Activated CD4-positive, alpha-beta T cell treated with anti-CD3 and anti-CD28 coated beads, Interleukin-10, Interleukin-2, amounts not matched to agents 100 ng/mL and 50 ng/mL, durations not matched to agents 16 hours and 8 hours (primary cell): ENCODE results near the gene DNMBP.
"Not testable (repeated sequence)": the region's sequence is repeated elsewhere in the genome, so short reads cannot be mapped to it uniquely, and the experiment has no call there.

Experiments
- DNase-seq: peaks from one replicate; pipeline ENCODE4 v3.0.0-alpha.2; 2020

Gene DNMBP

DNA sequence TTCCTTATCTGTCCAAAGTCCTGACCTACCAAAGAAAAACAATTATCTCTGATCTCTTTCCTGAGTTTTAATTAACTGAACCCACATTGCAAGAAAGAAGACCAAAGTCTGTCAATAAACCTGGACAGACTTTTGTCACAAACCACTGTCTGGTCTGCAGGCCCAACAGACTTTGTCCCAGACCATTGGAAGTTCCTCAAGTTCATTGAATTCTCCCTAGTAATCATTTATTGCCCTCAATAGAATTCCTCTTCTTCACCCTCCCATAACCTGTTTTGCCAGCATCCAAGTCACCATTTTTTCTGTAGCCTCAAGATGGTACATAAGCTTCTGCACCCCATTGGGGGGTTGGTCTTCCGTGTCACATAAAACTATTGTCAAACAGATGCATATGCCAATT, 3.9 kb upstream of the DNMBP start:
- DNase-seq: no peak

GRCh38 chr10:100011906-100012305, 2.2 kb upstream of the DNMBP start:
- DNase-seq: not testable (repeated sequence)

DNA sequence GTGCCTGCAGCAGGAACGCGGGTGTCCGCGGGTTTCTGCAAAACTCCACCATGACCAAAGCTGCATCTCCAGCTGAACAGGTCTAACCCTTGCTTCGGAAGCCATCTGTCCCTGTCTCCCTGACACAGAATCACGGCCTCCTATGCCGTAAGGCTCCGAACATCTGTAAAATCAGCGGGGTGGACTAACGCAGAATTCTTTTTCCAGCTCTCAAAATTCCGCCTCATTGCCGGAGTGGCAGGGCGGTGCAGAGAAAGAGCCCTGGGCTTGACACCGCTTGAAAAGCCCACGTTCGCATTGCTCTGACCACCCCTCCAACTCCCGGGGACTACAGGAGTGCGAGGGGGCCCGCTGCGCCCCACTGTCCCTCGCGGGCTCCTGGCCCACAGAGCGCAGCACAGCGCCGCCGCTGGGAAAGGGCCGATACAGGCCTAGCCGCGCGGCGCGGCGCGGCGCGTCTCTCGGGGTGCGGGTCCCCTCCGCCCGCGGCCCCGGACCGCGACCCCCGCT, 409 bp downstream of the DNMBP start:
- peak; percentile 3 for DNase-seq

DNA sequence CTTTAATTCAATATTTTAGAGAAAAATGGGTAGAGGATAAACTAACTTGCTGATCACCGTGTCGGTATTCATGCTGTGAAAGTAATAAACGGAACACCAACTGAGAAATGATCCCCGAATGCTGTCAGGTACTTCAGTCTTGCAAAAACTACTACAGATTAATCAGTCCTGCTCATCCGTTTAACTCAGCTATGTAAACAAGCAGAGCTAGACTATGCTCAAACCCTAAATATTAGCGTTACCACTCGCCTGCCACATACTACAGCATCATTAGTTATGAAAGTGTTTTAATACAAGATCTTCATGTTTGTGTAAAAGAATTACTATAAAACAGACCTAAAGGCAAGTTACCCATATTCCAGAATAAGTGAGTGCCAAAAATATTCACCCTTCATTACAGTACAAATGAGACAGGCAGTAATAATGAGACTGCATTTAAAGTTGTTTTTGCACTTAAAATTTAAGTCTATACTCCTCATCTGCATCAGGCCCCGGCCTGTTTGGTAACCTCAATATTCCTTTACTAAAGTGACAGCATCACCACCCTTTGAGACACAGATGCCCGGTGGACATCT, 952 bp downstream of the DNMBP start:
- DNase-seq: no peak

GRCh38 chr10:100008142-100008522, 1.6 kb downstream of the DNMBP start:
- no peak for DNase-seq

GRCh38 chr10:100007231-100008141, 2.3 kb downstream of the DNMBP start:
- DNase-seq: no peak

GRCh38 chr10:100006243-100006886, 3.4 kb downstream of the DNMBP start:
- DNase-seq: peak; percentile 52

DNA sequence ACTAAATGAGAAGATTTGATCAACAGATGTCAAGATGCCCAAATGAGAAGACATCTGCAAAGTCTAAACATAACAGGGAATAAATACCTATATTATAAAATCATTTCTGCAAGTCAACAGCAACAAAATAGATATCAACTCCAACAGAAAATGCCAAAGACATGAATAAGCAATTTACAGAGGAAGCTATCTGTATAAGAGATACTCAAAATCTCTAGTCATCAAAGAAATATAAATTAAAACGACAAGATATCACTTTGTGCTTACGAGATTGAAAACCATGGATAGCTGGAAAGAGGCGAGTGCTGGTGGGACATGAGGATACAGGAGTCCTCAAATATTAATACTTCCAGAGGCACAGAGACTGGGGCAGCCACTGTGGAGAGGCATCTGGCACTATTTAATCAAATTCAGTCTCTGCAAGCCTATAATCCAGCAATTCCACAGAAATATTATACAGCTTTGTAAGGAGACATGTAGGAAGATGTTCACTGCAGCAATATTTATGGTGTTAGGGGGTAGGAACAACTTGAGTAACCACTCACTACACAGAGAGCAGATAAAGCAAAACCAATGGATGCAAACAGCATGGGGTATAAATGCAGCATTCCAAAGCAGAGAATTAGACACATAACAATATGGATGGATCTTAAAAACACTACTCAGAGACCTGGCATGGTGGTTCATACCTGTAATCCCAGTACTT, 4.8 kb downstream of the DNMBP start:
- no peak for DNase-seq

DNA sequence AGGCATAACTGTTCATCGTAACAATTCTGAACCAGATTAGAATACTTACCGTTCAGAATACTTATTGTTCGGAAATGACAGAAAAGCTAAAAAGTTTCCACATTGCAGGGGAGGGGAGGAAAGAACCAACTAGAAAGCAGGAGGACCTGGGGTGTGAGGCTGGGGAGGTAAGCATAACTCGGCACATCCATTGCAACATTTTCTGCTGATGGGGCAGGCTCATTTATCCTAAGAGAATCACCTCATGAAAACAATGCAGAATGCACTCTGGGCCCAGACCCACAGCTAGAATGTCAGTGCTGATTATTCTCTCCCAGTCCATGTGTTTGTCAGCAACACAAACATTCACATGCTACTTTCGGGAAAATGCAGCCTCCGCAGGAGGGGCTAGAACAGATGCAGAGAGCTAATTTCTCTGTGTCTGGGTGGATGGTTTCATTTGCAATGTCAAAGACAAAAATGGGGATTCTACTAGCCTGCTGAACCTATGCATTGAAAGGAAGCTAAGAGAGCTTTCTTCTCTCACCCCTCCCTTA, 9.6 kb downstream of the DNMBP start:
- no peak for DNase-seq

GRCh38 chr10:99999319-100000108, 10.2 kb downstream of the DNMBP start:
- no peak for DNase-seq

- no peak for DNase-seq
Observed at GRCh38 chr10:99998889-99999288, 10.9 kb downstream of the DNMBP start.

GRCh38 chr10:99996671-99997648, 12.8 kb downstream of the DNMBP start:
- no peak for DNase-seq

DNA sequence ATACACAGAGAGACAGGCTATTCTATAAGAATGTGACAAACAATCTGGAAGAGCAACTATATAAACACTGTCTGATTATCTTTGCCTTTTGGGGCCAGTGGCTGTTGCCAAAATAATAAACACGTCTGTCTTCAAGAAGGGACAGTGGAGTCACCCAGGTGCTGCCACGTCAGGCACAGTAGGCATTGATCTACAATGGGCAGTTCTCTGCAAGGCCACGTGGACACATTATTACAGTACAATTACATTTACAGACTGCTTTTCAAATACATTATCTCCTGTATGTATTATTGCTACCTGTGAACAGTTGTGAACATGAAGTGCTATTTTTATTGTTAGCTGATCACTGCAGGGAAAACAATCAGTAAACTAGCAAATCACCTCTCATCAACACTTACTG, 14.0 kb downstream of the DNMBP start:
- no peak for DNase-seq

GRCh38 chr10:99995269-99995668, 14.5 kb downstream of the DNMBP start:
- DNase-seq: no peak

- DNase-seq: no peak
Observed at GRCh38 chr10:99994801-99995200, 14.9 kb downstream of the DNMBP start.

DNA sequence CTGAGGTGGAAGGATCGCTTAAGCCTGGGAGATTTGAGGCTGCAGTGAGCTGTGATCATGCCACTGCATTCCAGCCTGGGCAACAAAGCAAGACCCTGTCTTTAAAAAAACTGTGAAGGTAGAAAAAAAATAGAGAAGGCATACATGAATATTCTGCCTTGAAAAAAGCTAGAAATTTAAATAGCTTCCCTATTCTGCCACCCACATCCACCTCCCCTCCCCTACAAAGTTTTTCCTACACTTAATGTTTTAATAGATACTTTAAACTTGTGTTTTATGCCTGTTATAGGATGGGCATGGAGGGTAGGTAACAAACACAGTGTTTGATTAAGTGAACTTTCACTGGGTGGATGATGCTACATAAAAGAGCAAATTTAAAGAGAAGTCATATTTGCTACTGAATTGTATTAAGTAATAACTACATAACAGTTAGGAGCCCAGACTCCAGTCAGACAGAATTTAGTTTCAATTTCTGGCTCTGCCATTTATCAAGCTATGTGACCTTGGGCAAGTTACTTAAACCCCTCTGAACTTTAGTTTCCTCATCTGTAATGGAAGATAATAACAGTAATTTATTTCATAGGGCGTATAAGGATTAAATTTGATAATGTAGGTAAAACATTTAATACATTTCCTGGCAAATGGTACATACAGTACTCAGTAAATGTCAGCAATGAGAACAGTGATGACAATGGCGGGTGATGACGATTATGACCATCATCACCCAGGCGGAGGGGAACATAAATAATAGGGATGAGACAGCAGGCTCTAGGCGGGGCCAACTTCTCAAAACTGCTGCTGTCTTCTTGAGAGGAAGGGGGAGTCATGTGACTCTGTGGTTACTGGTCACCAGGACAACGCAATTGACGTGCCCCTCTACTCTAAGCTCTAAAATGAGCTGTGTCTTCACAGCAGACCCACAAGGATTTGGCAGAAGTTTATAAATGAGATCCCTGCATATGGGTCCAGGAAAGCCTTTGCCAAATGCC, 15.8 kb downstream of the DNMBP start:
- peak; percentile 56 for DNase-seq

GRCh38 chr10:99985637-99986036, 24.1 kb downstream of the DNMBP start:
- not testable (repeated sequence) for DNase-seq

DNA sequence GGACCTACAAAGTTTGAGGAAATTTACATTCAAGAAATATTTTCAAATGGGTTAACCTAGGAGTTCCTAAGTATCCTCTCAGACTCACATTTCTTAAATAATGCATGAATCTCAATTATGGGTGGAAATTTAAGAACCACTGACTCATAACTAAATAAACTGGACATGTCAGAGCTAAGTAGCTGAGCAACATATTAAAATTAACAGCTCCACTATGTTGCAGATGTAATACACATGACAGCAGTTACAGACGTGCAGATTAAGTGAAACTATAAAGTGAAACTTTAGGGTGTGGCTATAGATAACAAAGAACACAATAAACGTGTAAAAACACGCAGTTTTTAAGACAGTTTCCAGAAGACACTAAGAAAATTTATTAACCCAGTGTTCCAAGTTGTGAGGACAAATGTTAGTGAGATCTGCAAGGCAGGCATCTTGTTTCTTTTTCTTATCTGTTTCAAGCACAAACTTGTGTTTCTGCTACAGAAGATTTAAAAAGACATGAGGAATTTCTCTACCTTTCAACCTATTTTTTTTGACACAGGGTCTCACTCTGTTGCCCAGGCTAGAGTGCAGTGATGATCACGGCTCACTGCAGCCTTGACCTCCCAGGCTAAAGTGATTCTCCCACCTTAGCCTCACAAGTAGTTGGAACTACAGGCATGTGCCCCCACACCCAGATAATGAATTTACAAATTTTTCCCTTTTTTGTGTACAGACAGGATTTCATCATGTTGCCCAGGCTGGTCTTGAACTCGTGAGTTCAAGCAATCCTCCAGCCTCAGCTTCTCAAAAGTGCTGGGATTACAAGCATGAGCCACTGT, 25.3 kb downstream of the DNMBP start:
- DNase-seq: no peak
